Sigmoid colon (tissue), 4 donors: ENCODE measurements around the gene EIF4G3.

Experiments used
- CTCF ChIP-seq, 4 experiments: fragments of 450-650 bp in 3 of 4; fragments of 200-600 bp in 1 of 4; IDR thresholded peaks; one replicate each; pipeline ENCODE4 v1.5.1; 2016 to 2019; ENCODE audit warnings: antibody characterized with exemption in 4 of 4, mild to moderate bottlenecking in 3 of 4, moderate library complexity in 2 of 4
- EP300 ChIP-seq, 4 donors: sonication (generic); formaldehyde crosslinking; IDR thresholded peaks; one replicate each; pipeline ENCODE4 v1.6.1; 2017; ENCODE audit warnings: antibody characterized with exemption in 4 of 4

GRCh38 chr1:21149855-21150432 is 26.8 kb downstream of the EIF4G3 start:
- no peak for TF ChIP-seq CTCF (IDR thresholded peaks at IDR 0.05)
- TF ChIP-seq EP300 (IDR thresholded peaks at IDR 0.05): no peak
